Measurements from ENCODE around the gene PTPRH.
"Not testable (repeated sequence)": the region's sequence is repeated elsewhere in the genome, so short reads cannot be mapped to it uniquely, and the experiment has no call there.

The PTPRH gene

GRCh38 chr19:55226273-55226672 lies 17.0 kb upstream of the PTPRH start:
- DNase-seq = no peak

DNA sequence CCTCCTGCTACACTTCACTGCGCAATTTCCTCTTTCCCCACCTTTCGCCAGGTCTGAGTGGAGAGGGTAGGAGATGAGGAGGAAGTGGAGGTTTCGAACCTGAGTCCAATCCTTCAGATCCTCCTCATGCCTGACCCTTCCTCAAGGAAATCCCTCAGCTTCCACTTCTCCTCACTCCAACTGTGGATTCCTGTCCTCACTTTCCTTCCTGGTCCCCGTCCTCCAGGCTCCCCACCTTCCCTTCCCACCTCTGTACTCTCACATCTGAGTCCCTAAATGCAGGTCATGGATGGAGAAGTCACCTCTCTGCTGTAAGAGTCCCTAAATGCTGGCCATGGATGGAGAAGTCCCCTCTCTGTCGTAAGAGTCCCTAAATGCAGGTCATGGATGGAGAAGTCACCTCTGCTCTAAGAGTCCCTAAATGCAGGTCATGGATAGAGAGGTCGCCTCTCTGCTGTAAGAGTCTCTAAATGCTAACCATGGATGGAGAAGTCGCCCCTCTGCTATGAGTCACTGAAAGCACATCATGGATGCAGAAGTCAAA lies 16.2 kb upstream of the PTPRH start:
- no peak for DNase-seq

DNA sequence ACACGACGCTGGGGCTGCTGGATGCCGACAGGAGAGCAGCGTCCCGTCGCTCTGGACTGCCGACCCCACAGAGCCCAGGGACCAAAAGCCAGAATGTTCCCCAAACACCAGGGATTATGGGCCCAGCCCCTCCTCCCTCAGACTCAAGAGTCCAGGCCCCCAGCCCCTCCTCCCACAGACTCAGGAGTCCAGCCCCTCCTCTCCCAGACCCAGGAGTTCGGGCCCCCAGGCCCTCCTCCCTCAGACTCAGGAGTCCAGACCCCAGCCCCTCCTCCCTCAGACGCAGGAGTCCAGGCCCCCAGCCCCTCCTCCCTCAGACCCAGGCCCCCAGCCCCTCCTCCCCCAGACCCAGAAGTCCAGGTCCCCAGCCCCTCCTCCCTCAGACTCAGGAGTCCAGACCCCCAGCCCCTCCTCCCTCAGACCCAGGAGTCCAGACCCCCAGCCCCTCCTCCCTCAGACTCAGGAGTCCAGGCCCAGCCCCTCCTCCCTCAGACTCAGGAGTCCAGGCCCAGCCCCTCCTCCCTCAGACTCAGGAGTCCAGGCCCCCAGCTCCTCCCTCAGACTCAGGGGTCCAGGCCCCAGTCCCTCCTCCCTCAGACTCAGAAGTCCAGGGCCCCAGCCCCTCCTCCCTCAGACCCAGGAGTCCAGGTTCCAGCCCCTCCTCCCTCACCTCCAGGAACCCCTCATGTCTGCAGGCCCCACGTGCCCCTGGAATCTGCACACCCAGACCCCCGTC lies 15.5 kb upstream of the PTPRH start:
- not testable (repeated sequence) for DNase-seq

- DNase-seq = no peak
These were observed 14.9 kb upstream of the PTPRH start for GRCh38 chr19:55224038-55224665.

DNA sequence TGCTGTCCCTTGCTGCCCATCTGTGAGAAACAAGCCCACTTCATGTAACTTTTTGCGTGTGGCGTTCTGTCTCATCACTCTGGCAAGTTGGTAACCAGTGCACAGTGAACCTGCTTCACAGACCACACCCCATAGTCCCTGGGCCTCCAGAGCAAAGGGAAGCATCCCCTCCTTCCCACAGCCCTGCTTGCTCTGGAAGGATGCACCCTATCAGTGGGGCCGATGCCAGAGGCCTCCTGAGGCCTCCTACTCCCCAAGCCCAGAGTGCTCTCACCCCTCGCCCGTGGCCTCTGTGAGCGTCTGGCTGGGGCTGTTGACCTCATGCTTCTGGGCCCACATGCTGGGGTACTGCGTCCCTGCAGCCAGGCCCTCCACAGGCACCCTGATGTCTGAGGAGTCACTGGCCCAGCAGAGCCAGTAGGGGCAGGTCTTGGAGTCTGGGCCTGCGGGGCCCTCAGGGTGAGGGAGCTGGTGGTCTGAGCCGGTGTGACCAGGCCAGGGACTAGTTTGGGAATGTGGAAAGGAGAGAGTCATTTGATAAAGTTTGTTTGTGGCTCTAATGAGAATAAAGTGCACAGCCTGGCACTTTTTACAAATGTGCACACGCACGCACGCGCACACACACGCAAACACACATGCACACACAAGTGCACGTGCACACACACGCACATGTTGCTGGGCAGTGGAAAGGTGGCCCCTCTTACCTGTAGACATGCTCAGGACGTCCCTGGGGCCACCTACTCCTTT lies 14.2 kb upstream of the PTPRH start:
- DNase-seq = no peak

DNA sequence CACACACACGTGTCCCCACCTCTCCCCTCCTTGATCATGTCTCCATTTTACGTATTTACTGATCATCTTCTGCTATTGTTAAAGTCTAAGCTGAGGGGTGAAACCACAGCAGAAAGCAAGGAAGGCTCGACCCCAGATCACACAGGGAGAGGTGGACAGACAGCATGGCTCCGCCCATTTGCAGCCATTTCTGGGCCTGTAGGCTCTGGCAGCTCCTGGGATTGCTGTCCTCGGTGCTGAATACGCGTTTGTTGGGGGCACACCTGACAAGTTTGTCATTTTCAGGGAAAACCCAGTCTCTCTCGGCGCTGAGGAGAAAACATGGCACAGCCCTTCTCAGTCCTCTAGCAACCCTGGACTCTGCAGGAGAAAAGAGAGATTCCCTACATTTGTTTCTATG lies 11.2 kb upstream of the PTPRH start:
- no peak for DNase-seq

DNA sequence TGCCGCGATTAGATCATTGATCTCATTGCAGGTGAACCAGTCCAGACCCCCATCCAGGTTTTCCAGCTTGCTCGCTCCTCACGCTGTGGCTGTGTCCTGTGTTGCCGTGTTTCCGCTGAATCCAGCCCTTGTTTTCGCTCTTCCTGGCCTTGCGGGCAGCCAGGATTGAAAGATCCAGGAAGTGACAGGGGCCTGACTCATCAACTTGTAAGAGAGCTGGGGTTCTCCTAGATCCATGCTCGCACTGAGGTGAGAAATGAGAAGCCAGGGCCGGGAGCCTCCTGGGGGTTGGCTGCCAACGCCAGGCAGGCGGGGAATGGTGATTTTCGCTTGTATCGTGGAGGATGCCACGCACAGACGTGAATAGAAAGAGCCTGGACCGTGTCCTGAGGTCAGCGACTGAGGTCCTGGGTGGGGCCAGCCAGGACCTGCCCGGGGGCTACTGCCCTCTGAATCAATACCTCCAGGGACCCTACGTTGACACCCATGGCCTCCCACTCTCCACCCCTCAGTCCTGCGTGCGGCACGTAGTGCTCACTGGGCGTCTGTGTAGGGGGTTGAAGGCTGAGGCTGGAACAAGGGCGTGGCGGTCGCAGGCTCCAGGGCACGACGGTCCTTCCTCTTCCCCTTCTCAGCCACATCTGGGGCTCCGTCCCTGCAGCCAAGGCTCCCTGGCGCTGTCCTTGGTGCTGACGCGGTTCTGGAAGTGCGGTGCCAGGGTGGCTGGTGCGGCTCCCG lies 7.3 kb upstream of the PTPRH start:
- DNase-seq = peak; percentile 73

DNA sequence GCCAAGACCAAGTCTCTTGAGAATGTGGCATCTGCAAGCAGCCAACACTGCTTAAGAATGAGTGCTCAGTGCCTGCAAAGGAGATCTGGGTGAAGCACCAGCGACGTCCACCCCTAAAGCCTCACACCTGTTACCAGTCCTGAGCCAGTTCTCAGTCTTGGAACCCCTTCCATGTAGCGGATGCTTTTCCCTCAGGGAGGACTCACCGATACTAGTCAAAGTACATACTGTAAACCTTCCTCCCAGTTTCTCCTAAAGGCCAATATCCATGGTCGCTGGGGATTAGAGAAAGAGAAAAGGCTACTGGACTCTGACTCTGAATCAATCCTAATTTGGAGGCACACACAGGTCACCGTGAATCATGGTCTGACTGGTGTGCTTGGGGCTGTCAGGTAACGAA lies 4.2 kb upstream of the PTPRH start:
- DNase-seq = no peak

- DNase-seq = peak; percentile 71
These were observed 3.1 kb upstream of the PTPRH start for GRCh38 chr19:55212447-55212846.

GRCh38 chr19:55209693-55210472 lies 582 bp upstream of the PTPRH start:
- DNase-seq = no peak

GRCh38 chr19:55206664-55207500 lies 2.4 kb downstream of the PTPRH start:
- peak; percentile 77 for DNase-seq

- DNase-seq = not testable (repeated sequence)
These were observed 7.1 kb downstream of the PTPRH start for GRCh38 chr19:55202199-55202598.

DNA sequence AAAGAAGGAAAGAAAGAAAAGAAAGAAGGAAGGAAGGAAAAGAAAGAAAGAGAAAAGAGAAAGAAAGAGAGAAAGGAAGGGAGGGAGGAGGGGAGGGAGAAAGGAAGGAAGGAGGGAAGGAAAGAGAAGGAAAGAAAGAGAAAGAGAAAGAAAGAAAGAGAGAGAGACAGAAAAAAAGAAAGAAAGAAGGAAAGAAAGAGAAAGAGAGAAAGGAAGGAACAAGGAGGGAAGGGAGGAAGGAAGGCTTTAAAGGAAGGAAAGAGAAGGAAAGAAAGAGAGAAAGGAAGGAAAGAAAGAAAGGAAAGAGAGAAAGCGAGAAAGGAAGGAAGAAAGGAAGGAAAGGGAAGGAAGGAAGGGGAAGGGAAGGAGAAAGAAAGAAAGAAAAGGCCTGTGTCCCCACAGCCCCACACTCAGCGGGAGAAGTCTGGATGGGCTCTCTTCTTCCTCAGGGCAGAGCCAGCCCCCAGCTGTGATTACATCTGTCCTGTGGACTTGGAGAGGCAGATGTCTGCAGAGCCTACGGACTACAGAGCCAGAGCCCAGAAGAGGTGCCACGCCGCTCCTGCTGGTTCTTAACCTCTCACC lies 9.6 kb downstream of the PTPRH start:
- DNase-seq = no peak

- DNase-seq = no peak
These were observed 10.7 kb downstream of the PTPRH start for GRCh38 chr19:55198651-55199050.

GRCh38 chr19:55197528-55197927 lies 11.8 kb downstream of the PTPRH start:
- no peak for DNase-seq

DNA sequence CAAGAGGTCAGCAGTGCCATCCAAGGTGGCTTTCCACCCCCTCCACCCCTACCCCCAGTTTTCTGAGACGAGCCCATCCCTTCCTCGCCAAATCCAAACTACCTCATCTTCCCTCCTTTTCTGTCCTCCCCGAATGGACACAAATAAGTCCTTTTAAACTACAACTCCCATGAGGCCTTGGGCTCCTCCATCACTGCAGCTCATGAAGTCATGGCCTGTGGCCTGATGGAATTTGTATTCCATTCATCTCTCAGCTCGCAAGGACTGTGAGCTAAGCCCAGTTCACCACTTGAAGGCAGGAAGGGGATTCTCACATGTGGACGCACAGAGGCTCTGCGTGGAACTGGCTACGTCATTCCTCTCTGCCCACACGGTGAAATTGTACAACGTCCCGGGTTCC lies 12.5 kb downstream of the PTPRH start:
- DNase-seq = no peak

- DNase-seq = no peak
These were observed 15.8 kb downstream of the PTPRH start for GRCh38 chr19:55193481-55193880.

DNA sequence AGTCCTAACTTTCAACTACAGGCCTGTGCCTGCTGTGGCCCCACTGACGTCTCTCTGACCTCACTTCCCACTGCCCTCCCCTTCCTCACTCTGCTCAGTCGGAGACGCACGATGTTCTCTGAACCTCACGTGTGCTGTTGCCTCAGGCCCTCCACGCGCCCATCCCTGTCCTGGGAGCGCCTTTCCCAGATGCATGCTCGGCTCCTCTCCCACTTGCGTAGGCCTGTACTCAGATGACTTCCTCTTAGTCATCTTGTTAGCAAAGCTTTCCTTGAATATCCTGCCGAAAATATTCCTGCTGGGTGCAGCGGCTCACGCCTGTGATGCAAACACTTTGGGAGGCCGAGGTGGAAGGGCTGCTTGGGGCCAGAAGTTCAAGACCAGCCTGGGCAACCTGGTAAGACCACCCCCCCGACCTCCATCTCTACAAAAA lies 19.9 kb downstream of the PTPRH start:
- DNase-seq = no peak

- DNase-seq = no peak
These were observed 20.7 kb downstream of the PTPRH start for GRCh38 chr19:55188625-55189024.

DNA sequence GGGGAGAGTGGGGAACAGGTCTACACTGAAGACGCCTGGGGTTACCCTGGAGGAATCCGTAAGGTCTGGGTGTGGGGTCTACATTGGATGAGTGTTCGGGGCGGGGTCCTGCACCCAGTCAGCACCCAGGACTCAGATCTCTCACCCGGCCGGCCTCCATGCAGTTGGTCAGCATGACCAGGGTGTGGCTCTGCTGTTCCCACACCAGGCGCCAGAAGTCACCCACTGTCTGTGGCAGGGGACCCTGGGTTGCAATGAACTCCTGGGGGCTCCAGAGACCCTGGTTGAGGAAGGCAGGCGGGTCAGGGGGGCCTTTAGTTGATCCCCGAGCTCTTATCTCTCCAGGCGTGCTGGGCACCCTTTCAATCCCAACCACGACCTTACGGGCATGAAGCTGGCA lies 23.2 kb downstream of the PTPRH start:
- DNase-seq = no peak

GRCh38 chr19:55181740-55182139 lies 27.6 kb downstream of the PTPRH start:
- no peak for DNase-seq
